Karpas-422 (cell line): Measurements from ENCODE around the gene CRIP3. TPM values are rescaled to one million over a fixed set of nuclear protein-coding genes. Genes with fewer than 3 reads are reported as not detected.
"Not testable (repeated sequence)": the region's sequence is repeated elsewhere in the genome, so short reads cannot be mapped to it uniquely, and the experiment has no call there.

ENCODE experiments used
- DNase-seq: peaks from one replicate; pipeline ENCODE4 v3.0.0-alpha.2; 2015
- H2AFZ ChIP-seq: fragments of 200-600 bp; sonication (generic); 2 replicates; pipeline ENCODE4 v1.6.1; 2014; ENCODE audit warnings: antibody characterized with exemption, low read length, mixed read lengths
- H3K27ac ChIP-seq: fragments of 200-600 bp; sonication (generic); 2 replicates; pipeline ENCODE4 v1.5.1; 2014; ENCODE audit warnings: mild to moderate bottlenecking, low read length, moderate library complexity
- H3K27me3 ChIP-seq: fragments of 200-600 bp; sonication (generic); 2 replicates; pipeline ENCODE4 v1.6.1; 2014; ENCODE audit warnings: low read length, mixed read lengths
- H3K36me3 ChIP-seq: fragments of 200-600 bp; sonication (generic); 2 replicates; pipeline ENCODE4 v1.6.1; 2014; ENCODE audit warnings: low read length, mixed read lengths; ENCODE audit not compliant: insufficient read depth
- H3K4me1 ChIP-seq: fragments of 200-600 bp; sonication (generic); 2 replicates; pipeline ENCODE4 v1.6.1; 2014; ENCODE audit warnings: mild to moderate bottlenecking, low read length, mixed read lengths
- H3K4me2 ChIP-seq: fragments of 200-600 bp; sonication (generic); 2 replicates; pipeline ENCODE4 v1.6.1; 2014; ENCODE audit warnings: low read length, low read depth, mild to moderate bottlenecking; ENCODE audit not compliant: poor library complexity, severe bottlenecking
- H3K4me3 ChIP-seq: fragments of 200-600 bp; sonication (generic); 2 replicates; pipeline ENCODE4 v1.5.1; 2014; ENCODE audit warnings: mild to moderate bottlenecking, antibody characterized with exemption, low read length, mixed read lengths
- H3K79me2 ChIP-seq: fragments of 200-600 bp; sonication (generic); 2 replicates; pipeline ENCODE4 v1.6.1; 2014; ENCODE audit warnings: mild to moderate bottlenecking, low read length, mixed read lengths
- H3K9ac ChIP-seq: fragments of 200-600 bp; sonication (generic); 2 replicates; pipeline ENCODE4 v1.6.0; 2014; ENCODE audit warnings: low read length
- H3K9me2 ChIP-seq: fragments of 200-600 bp; sonication (generic), shearing (Covaris generic); replicated peaks from 2 replicates; pipeline ENCODE4 v1.6.0; 2014; ENCODE audit warnings: mild to moderate bottlenecking, low read length, moderate library complexity; ENCODE audit not compliant: insufficient read depth
- H3K9me3 ChIP-seq: fragments of 300-700, 200-600 bp; sonication (generic); 2 replicates; pipeline ENCODE4 v1.6.1; 2014; ENCODE audit warnings: low read length, mixed read lengths
- H4K20me1 ChIP-seq: fragments of 200-600 bp; sonication (generic); 2 replicates; pipeline ENCODE4 v1.6.1; 2014; ENCODE audit warnings: mild to moderate bottlenecking, antibody characterized with exemption, low read length, low read depth; ENCODE audit not compliant: insufficient read depth
- total RNA-seq: library from RNA; depleted of rRNA; stranded (reverse); fragments of >200 nt; shearing (Covaris generic); gene quantifications from 2 replicates; pipeline ENCODE4 v1.2.3, GENCODE V29; 2014; ENCODE audit warnings: low replicate concordance; rRNA removed

CRIP3 gene
- total RNA-seq, result 55.0 and 56.8 TPM in 2 replicates

GRCh38 chr6:43308101-43308989 lies at the start of gene CRIP3:
Gene CRIP3, minus strand, starts transcription at chr6:43308826. Its CDS starts 34 bp downstream, at chr6:43308792.
- Histone ChIP-seq H4K20me1 (0 out of 2 replicates have a peak, but pooled peaks cover 3% of the 10 kb centered on the region), H3K9me2 (no peaks in the 10 kb centered on the region), H3K36me3 (no peaks in the 10 kb centered on the region), H3K4me3 (peak within 1 kb of the TSS; percentile 72), H3K4me2 (peak within 1 kb of the TSS; percentile 83), H2AFZ (peak within 1 kb of the TSS; percentile 89), H3K27me3 (no peaks in the 10 kb centered on the region), H3K79me2 (no peaks in the 10 kb centered on the region), H3K4me1 (peaks cover 43% of the 10 kb centered on the region), H3K9me3 (no peaks in the 10 kb centered on the region), H3K9ac (peak within 1 kb of the TSS; percentile 71), H3K27ac (peak within 1 kb of the TSS; percentile 38; the same call in 1 of the 2 replicates)
- peak; percentile 87 for DNase-seq

GRCh38 chr6:43355862-43356590 lies 47.4 kb upstream of the CRIP3 start:
- DNase-seq, result peak; percentile 72

GRCh38 chr6:43351951-43352350 lies 43.3 kb upstream of the CRIP3 start:
- H3K4me2 ChIP-seq, H3K4me1 ChIP-seq, H3K4me3 ChIP-seq, H3K27ac ChIP-seq, H2AFZ ChIP-seq, H3K9me3 ChIP-seq, H4K20me1 ChIP-seq, H3K27me3 ChIP-seq, H3K9ac ChIP-seq, H3K9me2 ChIP-seq, DNase-seq: not testable (repeated sequence)
- peaks cover 59% of the 10 kb centered on the region for H3K36me3 ChIP-seq
- H3K79me2 ChIP-seq, result peaks cover 44% of the 10 kb centered on the region

More at GRCh38 chr6:43355862-43356590, 47.4 kb upstream of the CRIP3 start:
- H3K4me2 ChIP-seq, result no peak overlapping the region
- H4K20me1 ChIP-seq, result no peaks in the 10 kb centered on the region; the same call in 1 of the 2 replicates
- no peak overlapping the region for H3K9ac ChIP-seq
- peaks cover 5% of the 10 kb centered on the region; the same call in 1 of the 2 replicates for H3K4me1 ChIP-seq
- H3K4me3 ChIP-seq, result no peak overlapping the region
- H3K9me2 ChIP-seq, result no peaks in the 10 kb centered on the region
- peaks cover 73% of the 10 kb centered on the region for H3K36me3 ChIP-seq
- no peak overlapping the region for H3K27ac ChIP-seq
- H3K27me3 ChIP-seq, result no peaks in the 10 kb centered on the region
- no peaks in the 10 kb centered on the region for H3K9me3 ChIP-seq
- peaks cover 72% of the 10 kb centered on the region for H3K79me2 ChIP-seq
- H2AFZ ChIP-seq, result no peak overlapping the region

- no peaks in the 10 kb centered on the region for H3K27me3 ChIP-seq
- no peak overlapping the region for H3K27ac ChIP-seq
- H3K36me3 ChIP-seq, result peaks cover 58% of the 10 kb centered on the region; the same call in 1 of the 2 replicates
- no peak overlapping the region for H2AFZ ChIP-seq
- no peak overlapping the region for H3K4me3 ChIP-seq
- H3K9ac ChIP-seq, result no peak overlapping the region
- DNase-seq, result no peak
- H4K20me1 ChIP-seq, result 0 out of 2 replicates have a peak, but pooled peaks cover 3% of the 10 kb centered on the region
- H3K4me1 ChIP-seq, result 0 out of 2 replicates have a peak, but pooled peaks cover 4% of the 10 kb centered on the region
- H3K79me2 ChIP-seq, result peaks cover 26% of the 10 kb centered on the region; the same call in 1 of the 2 replicates
- no peak overlapping the region for H3K4me2 ChIP-seq
- no peaks in the 10 kb centered on the region for H3K9me3 ChIP-seq
- H3K9me2 ChIP-seq, result no peaks in the 10 kb centered on the region
These were observed 38.8 kb upstream of the CRIP3 start for GRCh38 chr6:43347444-43347843.

GRCh38 chr6:43347021-43347420 lies 38.4 kb upstream of the CRIP3 start:
- DNase-seq, result no peak
- Histone ChIP-seq H3K4me2 (no peak overlapping the region), H3K4me3 (no peak overlapping the region), H3K9me2 (no peaks in the 10 kb centered on the region), H3K27me3 (no peaks in the 10 kb centered on the region), H3K27ac (no peak overlapping the region), H3K9ac (no peak overlapping the region), H4K20me1 (0 out of 2 replicates have a peak, but pooled peaks cover 3% of the 10 kb centered on the region), H3K9me3 (no peaks in the 10 kb centered on the region), H3K4me1 (peaks cover 6% of the 10 kb centered on the region), H2AFZ (no peak overlapping the region), H3K36me3 (peaks cover 57% of the 10 kb centered on the region; the same call in 1 of the 2 replicates), H3K79me2 (peaks cover 23% of the 10 kb centered on the region; the same call in 1 of the 2 replicates)

- H3K27me3 ChIP-seq, H2AFZ ChIP-seq, DNase-seq, H3K9ac ChIP-seq, H3K4me2 ChIP-seq, H3K9me2 ChIP-seq, H3K4me3 ChIP-seq, H3K27ac ChIP-seq, H3K9me3 ChIP-seq, H4K20me1 ChIP-seq: not testable (repeated sequence)
- Histone ChIP-seq H3K4me1 (peaks cover 12% of the 10 kb centered on the region), H3K79me2 (peaks cover 23% of the 10 kb centered on the region; the same call in 1 of the 2 replicates), H3K36me3 (peaks cover 62% of the 10 kb centered on the region; the same call in 1 of the 2 replicates)
These were observed 37.6 kb upstream of the CRIP3 start for GRCh38 chr6:43346243-43346642.

GRCh38 chr6:43339168-43339567 lies 30.5 kb upstream of the CRIP3 start:
- peaks cover 69% of the 10 kb centered on the region for H3K4me1 ChIP-seq
- peak; percentile 93 for DNase-seq
- no peaks in the 10 kb centered on the region for H3K9me2 ChIP-seq
- peak overlapping the region; percentile 56 for H3K9ac ChIP-seq
- H3K4me3 ChIP-seq, result peak overlapping the region; percentile 42; the same call in 1 of the 2 replicates
- H3K9me3 ChIP-seq, result no peaks in the 10 kb centered on the region
- no peak overlapping the region for H2AFZ ChIP-seq
- peak overlapping the region; percentile 97 for H3K27ac ChIP-seq
- peaks cover 6% of the 10 kb centered on the region for H3K79me2 ChIP-seq
- no peaks in the 10 kb centered on the region for H3K27me3 ChIP-seq
- peaks cover 62% of the 10 kb centered on the region for H3K36me3 ChIP-seq
- H3K4me2 ChIP-seq, result peak overlapping the region; percentile 64
- H4K20me1 ChIP-seq, result no peaks in the 10 kb centered on the region
